ENCODE results near the gene BCAS3.

BCAS3 gene

GRCh38 chr17:61097781-61098180 is 420.1 kb downstream of the BCAS3 start:
- in situ Hi-C loops (cut with MboI; ENCODE audit: low sequenced_read_pairs) = no loop called here

GRCh38 chr17:61106354-61106753 is 428.7 kb downstream of the BCAS3 start:
- in situ Hi-C loops (cut with MboI; ENCODE audit: low sequenced_read_pairs) = no loop called here

- in situ Hi-C loops (cut with MboI; ENCODE audit: low sequenced_read_pairs) = no loop called here
Observed at GRCh38 chr17:61116577-61116976, 438.9 kb downstream of the BCAS3 start.

GRCh38 chr17:61117983-61118382 is 440.3 kb downstream of the BCAS3 start:
- in situ Hi-C loops (cut with MboI; ENCODE audit: low sequenced_read_pairs) = no loop called here

- in situ Hi-C loops (cut with MboI; ENCODE audit: low sequenced_read_pairs) = no loop called here
Observed at GRCh38 chr17:61118871-61119270, 441.2 kb downstream of the BCAS3 start.

GRCh38 chr17:61122326-61122913 is 444.8 kb downstream of the BCAS3 start:
- in situ Hi-C loops (cut with MboI; ENCODE audit: low sequenced_read_pairs) = no loop called here

- in situ Hi-C loops (cut with MboI; ENCODE audit: low sequenced_read_pairs) = no loop called here
Observed at GRCh38 chr17:61124562-61124961, 446.9 kb downstream of the BCAS3 start.

- in situ Hi-C loops (cut with MboI; ENCODE audit: low sequenced_read_pairs) = no loop called here
Observed at GRCh38 chr17:61126473-61127249, 449.0 kb downstream of the BCAS3 start.

GRCh38 chr17:61127960-61128359 is 450.3 kb downstream of the BCAS3 start:
- in situ Hi-C loops (cut with MboI; ENCODE audit: low sequenced_read_pairs) = no loop called here

GRCh38 chr17:61128661-61129115 is 451.0 kb downstream of the BCAS3 start:
- in situ Hi-C loops (cut with MboI; ENCODE audit: low sequenced_read_pairs) = no loop called here

GRCh38 chr17:61129267-61130254 is 451.9 kb downstream of the BCAS3 start:
- in situ Hi-C loops (cut with MboI; ENCODE audit: low sequenced_read_pairs) = no loop called here

GRCh38 chr17:61130330-61130729 is 452.7 kb downstream of the BCAS3 start:
- in situ Hi-C loops (cut with MboI; ENCODE audit: low sequenced_read_pairs) = no loop called here

- in situ Hi-C loops (cut with MboI; ENCODE audit: low sequenced_read_pairs) = no loop called here
Observed at GRCh38 chr17:61131585-61131984, 453.9 kb downstream of the BCAS3 start.

GRCh38 chr17:61132524-61132923 is 454.9 kb downstream of the BCAS3 start:
- in situ Hi-C loops (cut with MboI; ENCODE audit: low sequenced_read_pairs) = no loop called here

- in situ Hi-C loops (cut with MboI; ENCODE audit: low sequenced_read_pairs) = no loop called here
Observed at GRCh38 chr17:61133853-61134252, 456.2 kb downstream of the BCAS3 start.

GRCh38 chr17:61134551-61135235 is 457.0 kb downstream of the BCAS3 start:
- in situ Hi-C loops (cut with MboI; ENCODE audit: low sequenced_read_pairs) = no loop called here

GRCh38 chr17:61135782-61136181 is 458.1 kb downstream of the BCAS3 start:
- in situ Hi-C loops (cut with MboI; ENCODE audit: low sequenced_read_pairs) = no loop called here

- in situ Hi-C loops (cut with MboI; ENCODE audit: low sequenced_read_pairs) = no loop called here
Observed at GRCh38 chr17:61136296-61136695, 458.6 kb downstream of the BCAS3 start.

GRCh38 chr17:61139219-61139618 is 461.6 kb downstream of the BCAS3 start:
- in situ Hi-C loops (cut with MboI; ENCODE audit: low sequenced_read_pairs) = no loop called here

GRCh38 chr17:61140081-61140786 is 462.6 kb downstream of the BCAS3 start:
- in situ Hi-C loops (cut with MboI; ENCODE audit: low sequenced_read_pairs) = no loop called here

All from HL-60/S4 treated with phorbol 12-myristate 13-acetate at 8.2 ng/mL for 4 days and 3 days (cell line).